Gastroesophageal sphincter (tissue), 4 donors: ENCODE results near the gene TOMM34. TPM values are rescaled to one million over a fixed set of nuclear protein-coding genes. Genes with fewer than 3 reads are reported as not detected.

Experiments used
- ATAC-seq: fragments of 150-250 bp; one replicate; pipeline ENCODE4 v1.9.1; 2016; ENCODE audit warnings: mild to moderate bottlenecking, moderate library complexity
- H3K27ac ChIP-seq, 4 donors: fragments of 200-600 bp; sonication (generic) in 3 of 4; 1 replicate in 3 of 4; 2 replicates in 1 of 4; pipeline ENCODE4 v1.5.1; 2016 to 2019
- H3K27me3 ChIP-seq: fragments of 200-600 bp; sonication (generic); one replicate; pipeline ENCODE4 v1.5.1; 2019
- H3K36me3 ChIP-seq, 2 donors: fragments of 200-600 bp; sonication (generic); one replicate each; pipeline ENCODE4 v1.5.1; 2019; ENCODE audit warnings: control low read depth in 1 of 2
- H3K4me1 ChIP-seq, 3 donors: fragments of 200-600 bp; sonication (generic); 1 replicate in 2 of 3; 2 replicates in 1 of 3; pipeline ENCODE4 v1.5.1; 2016 to 2019; ENCODE audit warnings: control low read depth in 2 of 3
- H3K4me3 ChIP-seq, 2 donors: fragments of 200-600 bp; sonication (generic); one replicate each; pipeline ENCODE4 v1.5.1; 2019; ENCODE audit warnings: mild to moderate bottlenecking in 1 of 2, moderate library complexity in 1 of 2
- H3K9me3 ChIP-seq, 3 donors: fragments of 200-600 bp; sonication (generic); one replicate each; pipeline ENCODE4 v1.5.1; 2017 to 2019; ENCODE audit warnings: control low read depth in 2 of 3
- EP300 ChIP-seq: sonication (generic); formaldehyde crosslinking; IDR thresholded peaks from one replicate; pipeline ENCODE4 v1.6.1; 2017; ENCODE audit warnings: antibody characterized with exemption, mild to moderate bottlenecking
- POLR2A ChIP-seq, 2 donors: fragments of 450-650 bp; IDR thresholded peaks; one replicate each; pipeline ENCODE4 v1.6.1; 2017; ENCODE audit warnings: antibody characterized with exemption in 2 of 2, mild to moderate bottlenecking in 2 of 2, moderate library complexity in 1 of 2
- POLR2AphosphoS5 ChIP-seq: sonication (generic); formaldehyde crosslinking; IDR thresholded peaks from one replicate; pipeline ENCODE4 v1.6.1; 2017; ENCODE audit warnings: antibody characterized with exemption
- WGBS, 2 donors: methylation state at CpG; one replicate each; pipeline ENCODE4 v1.1.5; 2018; ENCODE audit warnings: low coverage in 1 of 2; 5-methylcytosine and 5-hydroxymethylcytosine counted together
- total RNA-seq, 4 donors: library from RNA; depleted of rRNA; stranded (reverse); fragments of >200 nt; gene quantifications; one replicate each; pipeline ENCODE4 v1.1.0, GENCODE V29; 2016
- TF ChIP-seq, protein P1 (sequence below), 4 experiments: fragments of 200-600 bp in 2 of 4; fragments of 450-650 bp in 2 of 4; sonication (generic) in 1 of 4; IDR thresholded peaks; one replicate each; pipeline ENCODE4 v1.5.1; 2017 to 2019; ENCODE audit warnings: antibody characterized with exemption in 4 of 4, mild to moderate bottlenecking in 2 of 4, moderate library complexity in 2 of 4

TOMM34 gene
- total RNA-seq, 4 donors from 2014 or later = 6.8 to 16.5 (median 13.8) TPM

DNA sequence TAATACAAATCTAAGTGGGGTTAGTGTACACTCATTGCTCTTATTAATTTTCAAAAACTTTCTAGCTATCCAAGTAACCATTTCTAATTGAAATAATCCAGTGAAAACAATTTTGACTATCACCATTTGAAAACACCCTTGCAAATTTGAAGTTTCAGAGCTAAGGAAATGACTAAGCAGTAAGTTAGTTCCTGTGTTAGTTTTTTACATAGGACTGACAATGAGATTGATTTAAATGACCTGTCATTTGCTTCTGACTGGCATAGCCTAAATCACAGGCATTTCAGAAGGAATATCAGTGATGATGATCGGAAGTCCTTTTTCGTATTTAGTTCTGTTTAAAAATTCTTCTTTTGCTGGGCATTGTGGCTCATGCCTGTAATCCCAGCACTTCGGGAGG lies 33.1 kb upstream of the TOMM34 start:
- Histone ChIP-seq H3K36me3 (peaks cover 0 to 41% of the 10 kb centered on the region in 2 donors), H3K9me3 (no peaks in the 10 kb centered on the region), H3K27ac (peak overlapping the region in 1 of 4 donors; percentile 34), H3K27me3 (no peaks in the 10 kb centered on the region), H3K4me1 (peaks cover 0 to 34% (median 8%) of the 10 kb centered on the region in 3 donors), H3K4me3 (no peak overlapping the region)
- no peak for TF ChIP-seq POLR2A (IDR thresholded peaks at IDR 0.05)
- ATAC-seq = no peak
- WGBS, 2 donors = 79 to 80% methylated on average over 3 of the region's 3 CpGs

DNA sequence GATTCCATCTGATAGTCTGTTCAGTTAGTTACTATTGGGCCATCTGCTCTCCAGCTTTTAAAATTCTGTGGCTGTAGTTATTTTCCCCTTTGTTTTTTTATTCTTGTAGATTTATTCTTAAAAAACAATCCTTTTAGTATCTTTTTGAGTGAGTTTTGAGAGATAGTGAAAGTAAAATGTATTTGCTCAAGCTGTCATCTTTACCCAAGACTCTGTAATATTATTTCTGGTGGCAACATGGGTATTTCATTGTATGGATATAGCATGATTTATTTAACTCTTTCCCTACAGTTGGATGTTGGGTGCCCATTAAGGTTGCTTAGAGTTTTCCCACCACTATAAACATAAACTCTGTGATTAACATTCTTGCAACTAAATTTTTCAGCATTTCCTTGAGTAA lies 30.8 kb upstream of the TOMM34 start:
- peaks cover 0 to 36% of the 10 kb centered on the region in 2 donors for H3K36me3 ChIP-seq
- peak overlapping the region; percentile 1 to 10 for H3K4me3 ChIP-seq
- ATAC-seq = no peak
- no peaks in the 10 kb centered on the region for H3K9me3 ChIP-seq
- no peaks in the 10 kb centered on the region for H3K27me3 ChIP-seq
- peaks cover 0 to 34% (median 8%) of the 10 kb centered on the region in 3 donors for H3K4me1 ChIP-seq
- H3K27ac ChIP-seq = peak overlapping the region; percentile 55 to 62 (median 59)
- TF ChIP-seq EP300 (no peak), POLR2A (IDR thresholded peaks at IDR 0.05) (no peak), POLR2AphosphoS5 (no peak)
- TF ChIP-seq, protein P1, sequence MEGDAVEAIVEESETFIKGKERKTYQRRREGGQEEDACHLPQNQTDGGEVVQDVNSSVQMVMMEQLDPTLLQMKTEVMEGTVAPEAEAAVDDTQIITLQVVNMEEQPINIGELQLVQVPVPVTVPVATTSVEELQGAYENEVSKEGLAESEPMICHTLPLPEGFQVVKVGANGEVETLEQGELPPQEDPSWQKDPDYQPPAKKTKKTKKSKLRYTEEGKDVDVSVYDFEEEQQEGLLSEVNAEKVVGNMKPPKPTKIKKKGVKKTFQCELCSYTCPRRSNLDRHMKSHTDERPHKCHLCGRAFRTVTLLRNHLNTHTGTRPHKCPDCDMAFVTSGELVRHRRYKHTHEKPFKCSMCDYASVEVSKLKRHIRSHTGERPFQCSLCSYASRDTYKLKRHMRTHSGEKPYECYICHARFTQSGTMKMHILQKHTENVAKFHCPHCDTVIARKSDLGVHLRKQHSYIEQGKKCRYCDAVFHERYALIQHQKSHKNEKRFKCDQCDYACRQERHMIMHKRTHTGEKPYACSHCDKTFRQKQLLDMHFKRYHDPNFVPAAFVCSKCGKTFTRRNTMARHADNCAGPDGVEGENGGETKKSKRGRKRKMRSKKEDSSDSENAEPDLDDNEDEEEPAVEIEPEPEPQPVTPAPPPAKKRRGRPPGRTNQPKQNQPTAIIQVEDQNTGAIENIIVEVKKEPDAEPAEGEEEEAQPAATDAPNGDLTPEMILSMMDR (IDR thresholded peaks at IDR 0.05) = no peak

DNA sequence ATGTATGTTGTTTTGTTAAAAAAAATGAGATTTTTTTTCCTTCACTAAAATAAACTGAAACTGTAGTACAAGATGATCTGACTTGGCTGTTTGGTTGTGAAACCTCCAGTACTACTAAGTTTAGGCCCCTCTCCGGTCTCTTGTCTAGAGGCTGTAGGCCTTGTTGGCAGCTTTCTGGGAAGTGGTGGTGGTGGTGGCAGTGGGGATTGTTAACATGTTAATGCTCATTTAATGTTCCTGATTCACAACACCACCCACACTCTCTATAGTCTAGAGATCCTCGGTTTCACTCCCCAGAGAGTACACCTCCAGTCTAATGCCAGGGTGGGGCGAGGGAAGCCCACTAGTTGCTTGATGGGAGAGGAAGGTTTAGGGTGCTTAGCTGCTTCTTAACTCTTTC lies 30.2 kb upstream of the TOMM34 start:
- peaks cover 0 to 35% of the 10 kb centered on the region in 2 donors for H3K36me3 ChIP-seq
- no peak for TF ChIP-seq POLR2A (IDR thresholded peaks at IDR 0.05)
- TF ChIP-seq EP300 = no peak
- TF ChIP-seq, protein P1 (IDR thresholded peaks at IDR 0.05) = no peak
- TF ChIP-seq POLR2AphosphoS5 = no peak
- peak overlapping the region in 1 of 2 donors; percentile 1 for H3K4me3 ChIP-seq
- 29 to 59% methylated on average over 3 of the region's 3 CpGs for WGBS, 2 donors
- H3K4me1 ChIP-seq = peaks cover 0 to 34% (median 8%) of the 10 kb centered on the region in 3 donors
- H3K9me3 ChIP-seq = no peaks in the 10 kb centered on the region
- peak overlapping the region; percentile 55 to 62 (median 59) for H3K27ac ChIP-seq
- ATAC-seq = no peak
- H3K27me3 ChIP-seq = no peaks in the 10 kb centered on the region

DNA sequence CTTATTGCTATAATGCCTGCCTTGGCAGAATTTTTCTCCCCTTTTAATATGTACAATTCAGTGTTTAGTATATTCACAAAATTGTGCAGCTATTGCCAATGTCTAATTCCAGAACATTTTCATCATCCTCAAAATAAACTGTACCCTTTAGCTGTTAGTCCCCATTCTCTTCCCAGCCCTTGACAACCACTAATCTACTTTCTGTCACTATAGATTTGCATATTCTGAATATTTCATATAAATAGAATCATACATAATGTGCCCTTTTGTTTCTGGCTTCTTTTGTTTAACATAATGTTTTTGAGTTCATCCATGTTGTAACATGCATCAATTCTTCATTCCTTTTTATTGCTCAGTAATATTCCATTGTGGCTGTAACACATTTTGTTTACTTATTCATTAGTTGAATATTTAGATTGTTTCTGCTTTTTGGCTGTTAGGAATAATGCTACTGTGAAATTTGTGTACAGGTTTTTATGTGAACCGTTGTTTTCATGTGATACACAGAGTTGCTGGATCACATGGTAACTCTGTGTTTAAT lies 28.5 kb upstream of the TOMM34 start:
- TF ChIP-seq EP300 (no peak), POLR2A (IDR thresholded peaks at IDR 0.05) (no peak), POLR2AphosphoS5 (no peak)
- no peaks in the 10 kb centered on the region for H3K9me3 ChIP-seq
- 80 to 86% methylated on average over 1 of the region's 1 CpG for WGBS, 2 donors
- ATAC-seq = no peak
- no peaks in the 10 kb centered on the region for H3K27me3 ChIP-seq
- H3K36me3 ChIP-seq = peaks cover 0 to 42% of the 10 kb centered on the region in 2 donors
- no peak overlapping the region for H3K4me3 ChIP-seq
- no peak overlapping the region for H3K27ac ChIP-seq
- H3K4me1 ChIP-seq = peaks cover 0 to 29% (median 8%) of the 10 kb centered on the region in 3 donors

DNA sequence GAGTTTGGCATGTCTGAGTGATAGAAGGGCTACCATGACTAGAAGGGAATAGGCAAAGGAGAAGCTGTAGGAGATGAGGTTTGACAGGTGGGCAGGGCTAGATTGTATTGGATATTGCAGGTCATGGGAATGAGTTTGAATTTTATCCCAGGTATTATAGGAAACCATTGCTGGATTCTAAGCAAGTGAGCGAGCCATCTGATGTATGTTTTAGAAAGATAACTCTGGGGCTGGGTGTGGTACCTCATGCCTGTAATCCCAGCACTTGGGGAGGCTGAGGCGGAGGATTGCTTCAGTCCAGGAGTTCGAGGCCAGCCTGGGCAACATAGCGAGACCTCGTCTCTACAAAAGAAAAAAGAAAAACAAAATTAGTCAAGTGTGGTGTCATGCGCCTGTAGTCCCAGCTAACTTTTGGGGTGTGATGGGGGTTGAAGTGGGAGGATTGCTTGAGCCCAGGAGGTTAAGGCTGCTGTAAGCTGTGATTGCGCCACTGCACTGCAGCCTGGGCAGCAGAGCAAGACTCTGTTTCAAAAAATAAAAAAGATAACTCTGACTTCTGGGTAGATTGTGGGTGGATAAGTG lies 23.0 kb upstream of the TOMM34 start:
- Histone ChIP-seq H3K9me3 (no peaks in the 10 kb centered on the region), H3K4me1 (no peaks in the 10 kb centered on the region), H3K27ac (no peak overlapping the region), H3K4me3 (no peak overlapping the region), H3K36me3 (peaks cover 0 to 87% of the 10 kb centered on the region in 2 donors), H3K27me3 (no peaks in the 10 kb centered on the region)
- TF ChIP-seq EP300 (no peak), POLR2AphosphoS5 (no peak), POLR2A (IDR thresholded peaks at IDR 0.05) (no peak)
- TF ChIP-seq, protein P1 (IDR thresholded peaks at IDR 0.05) = no peak
- no peak for ATAC-seq
- WGBS, 2 donors = 93 to 95% methylated on average over 6 of the region's 7 CpGs
